ENCODE results near the gene INSR. TPM values are rescaled to one million over a fixed set of nuclear protein-coding genes. Genes with fewer than 3 reads are reported as not detected.

Gene INSR
- total RNA-seq, 4 donors from 2014 or later: 70.7 to 165 (median 89.2) TPM

GRCh38 chr19:7098096-7098495 is 196.1 kb downstream of the INSR start:
- intact Hi-C loops (cut with DNase I; ENCODE audit: low total_unique reads): no loop called here
- peak in 1 of 2 donors; percentile 59 for DNase-seq (ENCODE audit: low spot score in 2 of 2)
- TF ChIP-seq POLR2A (IDR thresholded peaks at IDR 0.05) (no peak), CTCF (IDR thresholded peaks at IDR 0.05) (no peak)
- WGBS, 2 donors: 90 to 93% methylated on average over 3 of the region's 3 CpGs
- no peak overlapping the region for H3K4me3 ChIP-seq (ENCODE audit: low read depth, poor library complexity, severe bottlenecking)

GRCh38 chr19:7088999-7089398 is 205.2 kb downstream of the INSR start:
- intact Hi-C loops (cut with DNase I; ENCODE audit: low total_unique reads): no loop called here
- no peak overlapping the region for H3K4me3 ChIP-seq (ENCODE audit: low read depth, poor library complexity, severe bottlenecking)
- no peak for DNase-seq (ENCODE audit: low spot score in 2 of 2)
- 90 to 97% methylated on average over 6 of the region's 6 CpGs for WGBS, 2 donors
- TF ChIP-seq CTCF (IDR thresholded peaks at IDR 0.05) (no peak), POLR2A (IDR thresholded peaks at IDR 0.05) (no peak)

- DNase-seq (ENCODE audit: low spot score in 2 of 2): no peak
- WGBS, 2 donors: 95 to 97% methylated on average over 15 of the region's 15 CpGs
- intact Hi-C loops (cut with DNase I; ENCODE audit: low total_unique reads): no loop called here
- TF ChIP-seq POLR2A (IDR thresholded peaks at IDR 0.05) (no peak), CTCF (IDR thresholded peaks at IDR 0.05) (no peak)
- H3K4me3 ChIP-seq (ENCODE audit: low read depth, poor library complexity, severe bottlenecking): no peak overlapping the region
These were observed 210.9 kb downstream of the INSR start for GRCh38 chr19:7083076-7083956.

- TF ChIP-seq CTCF (IDR thresholded peaks at IDR 0.05): no peak
- no peak for TF ChIP-seq POLR2A (IDR thresholded peaks at IDR 0.05)
- 95 to 98% methylated on average over 2 of the region's 2 CpGs for whole genome bisulfite sequencing, 2 donors
- no peak overlapping the region for H3K4me3 ChIP-seq (ENCODE audit: low read depth, poor library complexity, severe bottlenecking)
- intact Hi-C loops (cut with DNase I; ENCODE audit: low total_unique reads): no loop called here
- DNase-seq (ENCODE audit: low spot score in 2 of 2): no peak
These were observed 216.2 kb downstream of the INSR start for GRCh38 chr19:7078008-7078407.

GRCh38 chr19:7076151-7076550 is 218.1 kb downstream of the INSR start:
- intact Hi-C loops (cut with DNase I; ENCODE audit: low total_unique reads): no loop called here
- H3K4me3 ChIP-seq (ENCODE audit: low read depth, poor library complexity, severe bottlenecking): no peak overlapping the region
- no peak for DNase-seq (ENCODE audit: low spot score in 2 of 2)
- WGBS, 2 donors: 96 to 97% methylated on average over 6 of the region's 6 CpGs
- no peak for TF ChIP-seq CTCF (IDR thresholded peaks at IDR 0.05)
- no peak for TF ChIP-seq POLR2A (IDR thresholded peaks at IDR 0.05)
